ENCODE measurements around the gene PIF1. TPM values are rescaled to one million over a fixed set of nuclear protein-coding genes. Genes with fewer than 3 reads are reported as not detected.
A peak's percentile ranks its signal among the peaks of the same experiment; 100 is the strongest.

The PIF1 gene
- polyA plus RNA-seq (ENCODE audit: insufficient read length in 4 of 4) = 10 to 100 TPM in 1 of 4 donors, 1 to 10 TPM in 3; 6.3 to 18.9 (median 8.1) TPM

GRCh38 chr15:64825431-64826294, at the start of gene PIF1:
Gene PIF1 (minus strand): TSS chr15:64825647. CDS start chr15:64824335, 1,312 bp downstream.
- peak; percentile 95 to 98 (median 96) for DNase-seq (ENCODE audit: low read depth in 4 of 4, low spot score in 3 of 4)

- no peak for DNase-seq (ENCODE audit: low read depth in 4 of 4, low spot score in 3 of 4)
These were observed 44.9 kb upstream of the PIF1 start for GRCh38 chr15:64870353-64870752.

GRCh38 chr15:64869501-64869900, 44.1 kb upstream of the PIF1 start:
- DNase-seq (ENCODE audit: low read depth in 4 of 4, low spot score in 3 of 4) = no peak

GRCh38 chr15:64865998-64866520, 40.6 kb upstream of the PIF1 start:
- no peak for DNase-seq (ENCODE audit: low read depth in 4 of 4, low spot score in 3 of 4)

GRCh38 chr15:64865126-64865997, 39.9 kb upstream of the PIF1 start:
- DNase-seq (ENCODE audit: low read depth in 4 of 4, low spot score in 3 of 4) = no peak

- DNase-seq (ENCODE audit: low read depth in 4 of 4, low spot score in 3 of 4) = no peak
These were observed 38.6 kb upstream of the PIF1 start for GRCh38 chr15:64864068-64864467.

GRCh38 chr15:64862408-64862807, 37.0 kb upstream of the PIF1 start:
- DNase-seq (ENCODE audit: low read depth in 4 of 4, low spot score in 3 of 4) = no peak

- DNase-seq (ENCODE audit: low read depth in 4 of 4, low spot score in 3 of 4) = no peak
These were observed 36.5 kb upstream of the PIF1 start for GRCh38 chr15:64861960-64862359.

- DNase-seq (ENCODE audit: low read depth in 4 of 4, low spot score in 3 of 4) = no peak
These were observed 35.9 kb upstream of the PIF1 start for GRCh38 chr15:64861331-64861730.

- DNase-seq (ENCODE audit: low read depth in 4 of 4, low spot score in 3 of 4) = no peak
These were observed 33.8 kb upstream of the PIF1 start for GRCh38 chr15:64859226-64859625.

GRCh38 chr15:64858021-64858575, 32.7 kb upstream of the PIF1 start:
- no peak for DNase-seq (ENCODE audit: low read depth in 4 of 4, low spot score in 3 of 4)

GRCh38 chr15:64857421-64857820, 32.0 kb upstream of the PIF1 start:
- DNase-seq (ENCODE audit: low read depth in 4 of 4, low spot score in 3 of 4) = no peak

- no peak for DNase-seq (ENCODE audit: low read depth in 4 of 4, low spot score in 3 of 4)
These were observed 31.1 kb upstream of the PIF1 start for GRCh38 chr15:64856429-64857145.

- no peak for DNase-seq (ENCODE audit: low read depth in 4 of 4, low spot score in 3 of 4)
These were observed 29.9 kb upstream of the PIF1 start for GRCh38 chr15:64855205-64855975.

GRCh38 chr15:64854526-64854925, 29.1 kb upstream of the PIF1 start:
- DNase-seq (ENCODE audit: low read depth in 4 of 4, low spot score in 3 of 4) = no peak

GRCh38 chr15:64854041-64854440, 28.6 kb upstream of the PIF1 start:
- DNase-seq (ENCODE audit: low read depth in 4 of 4, low spot score in 3 of 4) = no peak

- no peak for DNase-seq (ENCODE audit: low read depth in 4 of 4, low spot score in 3 of 4)
These were observed 26.0 kb upstream of the PIF1 start for GRCh38 chr15:64851503-64851840.

GRCh38 chr15:64850778-64851502, 25.5 kb upstream of the PIF1 start:
- DNase-seq (ENCODE audit: low read depth in 4 of 4, low spot score in 3 of 4) = no peak

Measured in left renal pelvis (tissue), 4 donors.